DMS114 treated with DMSO at 0.1 percent for 48 hours (cell line): ENCODE measurements around the gene PRDM16.

Experiments used
- DNase-seq: peaks from one replicate; lab custom pipeline; 2025; ENCODE audit not compliant: unreplicated experiment; lab: John Stamatoyannopoulos, UW

PRDM16 gene

GRCh38 chr1:3138623-3139151 is 69.7 kb downstream of the PRDM16 start:
- DNase-seq, result no peak

- DNase-seq, result no peak
These were observed 70.4 kb downstream of the PRDM16 start for GRCh38 chr1:3139451-3139852.

- no peak for DNase-seq
These were observed 70.9 kb downstream of the PRDM16 start for GRCh38 chr1:3139871-3140361.

GRCh38 chr1:3140437-3140836 is 71.4 kb downstream of the PRDM16 start:
- no peak for DNase-seq

GRCh38 chr1:3141129-3141528 is 72.1 kb downstream of the PRDM16 start:
- no peak for DNase-seq

- DNase-seq, result no peak
These were observed 72.8 kb downstream of the PRDM16 start for GRCh38 chr1:3141836-3142235.

- no peak for DNase-seq
These were observed 73.2 kb downstream of the PRDM16 start for GRCh38 chr1:3142236-3142635.

- DNase-seq, result no peak
These were observed 73.7 kb downstream of the PRDM16 start for GRCh38 chr1:3142751-3143150.

GRCh38 chr1:3145532-3146325 is 76.7 kb downstream of the PRDM16 start:
- no peak for DNase-seq

- no peak for DNase-seq
These were observed 77.5 kb downstream of the PRDM16 start for GRCh38 chr1:3146458-3146857.

- no peak for DNase-seq
These were observed 77.9 kb downstream of the PRDM16 start for GRCh38 chr1:3146907-3147306.

- DNase-seq, result no peak
These were observed 79.2 kb downstream of the PRDM16 start for GRCh38 chr1:3148171-3148570.

GRCh38 chr1:3149277-3149676 is 80.3 kb downstream of the PRDM16 start:
- DNase-seq, result no peak

- no peak for DNase-seq
These were observed 82.5 kb downstream of the PRDM16 start for GRCh38 chr1:3151456-3151855.

- no peak for DNase-seq
These were observed 83.1 kb downstream of the PRDM16 start for GRCh38 chr1:3152143-3152542.

GRCh38 chr1:3153197-3153596 is 84.2 kb downstream of the PRDM16 start:
- no peak for DNase-seq

- no peak for DNase-seq
These were observed 85.1 kb downstream of the PRDM16 start for GRCh38 chr1:3153902-3154795.

- no peak for DNase-seq
These were observed 86.3 kb downstream of the PRDM16 start for GRCh38 chr1:3155056-3155925.

GRCh38 chr1:3155926-3156220 is 86.9 kb downstream of the PRDM16 start:
- no peak for DNase-seq

- DNase-seq, result no peak
These were observed 87.9 kb downstream of the PRDM16 start for GRCh38 chr1:3156936-3157335.

GRCh38 chr1:3158347-3158746 is 89.3 kb downstream of the PRDM16 start:
- DNase-seq, result no peak
